MM.1S (cell line): ENCODE results near the gene MRPL20.

Source experiments
- CTCF ChIP-seq: fragments of 300-600 bp; sonication (generic); IDR thresholded peaks from 2 replicates; pipeline ENCODE4 v1.5.1; 2016; ENCODE audit warnings: antibody characterized with exemption, low read length, mixed read lengths
- EZH2 ChIP-seq: fragments of 300-600 bp; sonication (generic); optimal IDR thresholded peaks from 2 replicates; pipeline ENCODE3; 2017; ENCODE audit warnings: low read depth, mild to moderate bottlenecking, antibody characterized with exemption, low read length, mixed read lengths
- EZH2phosphoT487 ChIP-seq: fragments of 300-600 bp; sonication (generic); IDR thresholded peaks from 2 replicates; pipeline ENCODE4 v1.6.1; 2018; ENCODE audit warnings: antibody characterized with exemption, low read length

DNA sequence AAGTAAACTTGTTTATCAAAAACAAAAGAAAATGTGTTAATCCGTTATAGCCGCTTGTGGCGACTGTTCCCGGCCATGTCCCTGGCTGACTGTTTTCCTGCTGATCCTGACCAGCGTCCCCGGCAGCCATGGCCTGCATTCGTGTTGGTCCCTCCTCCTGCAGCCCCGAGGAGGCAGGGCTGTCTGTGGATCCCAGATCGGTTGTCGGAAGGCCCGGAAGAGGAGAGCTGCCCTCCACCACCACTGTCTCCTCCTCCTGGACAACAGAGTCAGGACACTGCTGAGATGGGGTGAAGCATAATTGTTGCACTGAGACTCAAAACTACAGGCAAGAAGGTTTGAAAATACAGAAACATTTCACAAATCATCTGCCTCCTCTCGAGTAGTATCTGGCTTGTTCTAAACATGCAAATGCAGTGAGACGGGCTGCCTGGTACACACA, 45.1 kb downstream of the MRPL20 start:
- TF ChIP-seq CTCF = no peak
- no peak for TF ChIP-seq EZH2phosphoT487
- no peak for TF ChIP-seq EZH2
